HG03571 (cell line): ENCODE data around the gene ACP5.

Experiments used
- ATAC-seq: cut with Tn5 transposase; IDR thresholded peaks from one replicate; pipeline ENCODE4 v1.9.1; 2021; ENCODE audit not compliant: unreplicated experiment

ACP5 gene

DNA sequence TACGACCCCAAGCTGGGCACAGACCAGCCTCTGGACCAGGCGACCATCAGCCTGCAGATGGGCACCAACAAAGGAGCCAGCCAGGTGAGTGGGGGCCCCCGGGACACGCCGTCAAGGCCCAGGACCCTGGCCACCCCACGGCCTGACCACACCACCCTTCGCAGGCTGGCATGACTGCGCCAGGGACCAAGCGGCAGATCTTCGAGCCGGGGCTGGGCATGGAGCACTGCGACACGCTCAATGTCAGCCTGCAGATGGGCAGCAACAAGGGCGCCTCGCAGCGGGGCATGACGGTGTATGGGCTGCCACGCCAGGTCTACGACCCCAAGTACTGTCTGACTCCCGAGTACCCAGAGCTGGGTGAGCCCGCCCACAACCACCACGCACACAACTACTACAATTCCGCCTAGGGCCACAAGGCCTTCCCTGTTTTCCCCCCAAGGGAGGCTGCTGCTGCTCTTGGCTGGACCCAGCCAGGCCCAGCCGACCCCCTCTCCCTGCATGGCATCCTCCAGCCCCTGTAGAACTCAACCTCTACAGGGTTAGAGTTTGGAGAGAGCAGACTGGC, 28.0 kb downstream of the ACP5 start:
- no peak for ATAC-seq

DNA sequence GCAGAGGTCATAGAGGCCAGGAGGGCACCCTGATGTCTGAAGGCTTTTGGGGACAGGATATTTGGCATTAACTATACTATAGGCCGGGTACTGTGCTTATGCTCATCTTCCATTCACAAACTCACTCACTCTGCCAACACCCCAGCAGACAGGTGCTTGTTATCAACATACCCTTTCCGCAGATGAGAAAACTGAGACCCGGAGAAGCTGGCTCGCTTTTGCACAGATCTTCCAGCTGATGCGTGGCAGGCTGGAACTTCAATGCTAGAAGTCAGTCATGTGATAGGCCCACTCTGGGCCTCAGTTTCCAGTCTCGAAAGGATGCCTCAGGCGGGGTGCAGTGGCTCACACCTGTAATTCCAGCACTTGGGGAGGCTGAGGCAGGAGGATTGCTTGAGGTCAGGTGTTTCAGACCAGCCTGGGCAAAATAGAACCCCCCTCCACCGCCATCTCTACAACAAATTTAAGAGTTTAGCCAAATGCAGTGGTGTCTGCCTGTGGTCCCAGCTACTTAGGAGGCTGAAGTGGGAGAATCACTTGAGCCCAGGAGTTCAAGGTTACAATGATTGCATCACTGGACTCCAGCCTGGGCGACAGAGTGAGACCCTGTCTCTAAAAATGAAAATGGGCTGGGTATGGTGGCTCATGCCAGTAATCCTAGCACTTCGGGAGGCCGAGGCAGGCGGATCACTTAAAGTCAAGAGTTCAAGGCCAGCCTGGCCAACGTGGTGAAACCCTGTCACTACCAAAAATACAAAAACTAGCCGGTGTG, 29.3 kb downstream of the ACP5 start:
- no peak for ATAC-seq

DNA sequence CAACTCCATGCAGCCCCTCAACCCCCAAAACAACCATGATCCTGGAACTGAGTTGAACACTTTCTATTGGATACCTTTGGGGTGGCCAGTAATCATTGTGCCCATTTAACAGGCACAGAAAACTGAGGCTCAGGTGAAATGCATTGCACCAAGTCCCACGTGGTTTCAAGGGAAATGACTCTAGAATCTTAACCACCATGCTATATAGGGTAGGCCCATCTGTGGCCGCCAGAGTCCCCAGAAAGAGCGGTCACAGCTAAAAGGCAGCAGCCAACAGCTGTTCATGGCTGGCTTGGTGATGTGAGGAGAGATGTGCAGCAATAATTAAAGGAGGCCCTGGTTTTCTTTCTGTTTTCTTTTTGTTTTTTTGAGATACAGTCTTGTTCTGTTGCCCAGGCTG, 36.2 kb downstream of the ACP5 start:
- no peak for ATAC-seq

DNA sequence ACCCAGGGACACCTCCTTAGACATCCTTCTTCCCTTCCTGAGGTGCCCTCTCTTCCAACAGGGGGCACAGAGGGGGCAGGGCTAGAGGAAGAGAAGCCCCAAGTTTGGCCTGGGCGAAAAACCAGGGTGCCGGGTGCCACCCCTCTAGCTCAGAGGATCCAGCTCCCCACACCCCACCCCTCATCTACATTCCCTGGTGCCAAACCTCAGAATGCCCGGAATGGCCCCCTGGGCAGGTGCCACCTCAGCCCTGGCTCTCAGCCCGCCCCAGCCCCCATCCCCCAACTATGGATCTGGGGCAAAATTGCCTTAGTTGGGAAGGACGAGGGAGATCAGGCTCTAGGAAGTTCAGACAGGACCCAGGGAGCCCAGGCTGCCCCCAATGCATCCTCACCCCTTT, 36.8 kb downstream of the ACP5 start:
- ATAC-seq: no peak

DNA sequence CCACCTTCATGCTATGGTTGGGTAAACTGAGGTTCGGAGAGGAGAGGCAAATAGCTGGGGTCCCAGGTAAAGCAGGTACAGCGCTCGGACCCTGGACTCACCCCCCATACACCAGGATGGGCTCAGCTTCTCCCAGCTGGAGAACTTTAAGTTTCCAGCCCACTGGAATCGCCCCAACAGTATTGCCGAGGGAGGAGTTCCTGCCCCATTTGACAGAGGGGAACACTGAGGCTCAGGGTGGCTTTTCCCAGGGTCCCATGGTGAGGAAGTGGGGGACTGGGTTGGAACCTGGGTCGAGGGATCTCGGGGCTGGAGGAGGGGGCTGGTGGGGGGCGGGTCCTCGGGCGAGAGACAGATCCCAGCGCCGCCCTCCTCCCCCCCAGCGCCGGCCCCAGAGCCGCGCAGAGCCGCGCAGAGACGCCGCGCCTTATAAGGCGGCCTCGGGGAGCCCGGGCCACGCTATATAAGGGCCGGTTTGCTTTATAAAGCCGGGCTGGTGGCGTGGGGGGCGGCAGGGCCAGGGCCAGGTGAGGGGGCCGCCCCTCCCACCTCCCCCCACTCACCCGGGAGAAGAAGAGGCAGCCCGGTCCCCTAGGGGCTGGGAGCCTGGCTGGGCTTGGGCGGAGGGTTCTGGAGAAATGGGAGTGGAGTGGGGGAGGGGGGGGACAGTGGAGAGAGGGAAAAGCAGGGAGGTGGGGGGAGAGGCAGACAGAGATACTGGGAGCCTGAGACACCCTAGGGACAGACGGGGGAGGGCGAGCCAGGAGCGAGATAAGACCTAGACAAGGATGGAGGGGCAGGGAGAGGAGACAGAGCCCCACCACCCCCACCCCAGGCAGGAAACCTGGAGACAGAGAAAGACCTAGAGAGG, 37.7 kb downstream of the ACP5 start:
- ATAC-seq: no peak

DNA sequence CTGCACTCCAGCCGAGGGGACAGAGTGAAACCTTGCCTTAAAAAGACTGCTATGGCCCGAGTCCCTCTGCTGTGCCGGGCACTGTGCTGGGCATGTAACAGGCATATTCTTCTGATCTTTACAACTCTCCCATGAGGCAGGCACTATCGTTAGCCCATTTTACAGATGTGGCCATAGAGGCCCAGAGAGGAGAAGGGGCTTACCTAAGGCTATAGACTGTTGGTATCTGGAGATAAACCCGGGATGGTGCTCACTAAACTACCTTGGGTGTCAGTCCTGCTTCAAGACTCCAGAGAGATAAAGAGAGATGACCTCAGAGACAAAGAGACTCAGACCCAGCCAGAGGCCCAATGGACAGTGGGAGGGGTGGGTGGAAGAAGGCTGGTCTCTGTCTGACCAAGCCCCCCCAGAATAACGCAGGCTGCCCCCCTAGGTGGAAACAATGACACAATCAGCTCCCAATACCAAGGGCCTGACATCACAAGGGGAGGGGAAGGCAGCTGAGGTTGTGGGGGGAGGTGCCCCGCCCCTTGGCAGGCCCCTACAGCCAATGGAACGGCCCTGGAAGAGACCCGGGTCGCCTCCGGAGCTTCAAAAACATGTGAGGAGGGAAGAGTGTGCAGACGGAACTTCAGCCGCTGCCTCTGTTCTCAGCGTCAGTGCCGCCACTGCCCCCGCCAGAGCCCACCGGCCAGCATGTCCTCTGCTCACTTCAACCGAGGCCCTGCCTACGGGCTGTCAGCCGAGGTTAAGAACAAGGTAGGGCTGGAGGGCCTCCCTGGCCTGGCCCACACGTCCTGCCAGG, 39.0 kb downstream of the ACP5 start, which contains the start of gene CNN1:
CNN1 (plus strand) TSS at position 620 of the 805 bp plus-strand sequence; CDS start at position 697, 77 bp downstream.
- ATAC-seq: no peak

DNA sequence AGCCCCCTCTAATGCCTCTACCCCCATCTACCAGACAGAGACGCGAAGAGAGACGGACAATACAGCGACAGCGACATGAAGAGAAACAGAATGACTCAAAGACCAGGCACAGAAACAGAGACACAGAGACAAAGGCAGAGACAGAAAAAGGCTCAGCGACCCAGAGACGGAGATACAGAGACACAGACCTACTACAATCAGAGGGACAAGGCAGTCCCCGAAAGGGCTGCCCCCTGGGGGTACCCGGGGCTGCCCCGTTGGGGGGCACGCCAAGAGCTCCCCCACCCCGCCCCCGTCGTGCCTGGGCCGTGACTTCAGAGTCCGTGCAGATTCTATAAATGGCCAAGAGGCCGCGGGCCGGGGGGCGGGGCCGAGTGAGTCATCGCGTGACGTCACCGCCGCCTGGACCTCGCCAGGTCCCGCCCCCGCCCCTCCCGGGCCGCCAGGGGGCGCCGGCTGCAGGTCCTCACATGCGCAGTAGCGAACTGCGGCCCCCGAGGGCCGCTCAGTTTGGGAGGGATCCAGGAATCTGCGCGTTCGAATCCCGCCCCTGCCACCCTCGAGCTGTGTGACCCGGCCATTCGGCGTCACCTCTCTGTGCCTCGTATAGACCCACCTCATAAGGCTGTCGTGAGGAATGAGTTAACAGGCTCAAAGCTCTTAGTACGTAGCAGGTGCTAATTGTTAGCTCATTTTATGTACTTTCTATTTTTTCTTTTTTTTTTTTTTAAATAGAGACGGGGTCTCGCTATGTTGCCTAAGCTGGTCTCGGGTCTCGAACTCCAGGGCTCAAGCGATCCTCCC, 41.5 kb downstream of the ACP5 start:
- ATAC-seq: peak; percentile 66

DNA sequence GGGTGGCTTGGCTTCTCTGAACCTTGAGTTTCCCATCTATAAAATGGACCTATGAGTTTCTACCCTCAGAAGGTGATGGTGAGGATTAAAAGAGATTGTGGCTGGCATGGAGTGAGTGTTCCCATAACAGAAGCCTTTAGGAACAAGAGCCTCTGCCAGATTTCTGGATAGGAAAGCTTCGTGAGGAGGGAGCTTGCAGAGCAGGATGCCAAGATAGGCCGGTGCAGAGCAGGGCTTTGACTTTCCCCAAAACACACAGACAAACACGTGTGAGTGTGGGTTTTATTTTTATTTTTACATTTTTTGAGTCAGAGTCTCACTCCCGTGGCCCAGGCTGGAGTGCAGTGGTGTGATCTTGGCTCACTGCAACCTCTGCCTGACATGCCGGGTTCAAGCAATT, 42.5 kb downstream of the ACP5 start:
- no peak for ATAC-seq

DNA sequence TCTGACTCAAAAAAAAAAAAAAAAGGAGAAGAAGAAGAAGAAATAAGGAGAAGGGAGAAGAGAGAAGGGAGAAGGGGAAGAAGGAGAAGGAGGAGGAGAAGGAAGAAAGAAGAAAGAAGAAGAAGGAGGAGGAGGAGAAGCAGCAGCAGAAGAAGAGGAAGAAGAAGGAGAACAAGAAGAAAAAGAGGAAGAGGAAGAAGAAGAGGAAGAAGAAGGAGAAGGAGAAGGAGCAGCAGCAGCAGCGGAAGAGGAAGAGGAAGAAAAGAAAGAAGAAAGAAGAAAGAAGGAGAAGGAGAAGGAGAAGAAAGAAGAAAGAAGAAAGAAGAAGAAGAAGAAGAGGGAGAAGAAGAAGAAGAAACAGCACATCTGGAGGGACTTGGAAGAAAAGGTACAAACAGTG, 42.9 kb downstream of the ACP5 start:
- ATAC-seq: no peak

DNA sequence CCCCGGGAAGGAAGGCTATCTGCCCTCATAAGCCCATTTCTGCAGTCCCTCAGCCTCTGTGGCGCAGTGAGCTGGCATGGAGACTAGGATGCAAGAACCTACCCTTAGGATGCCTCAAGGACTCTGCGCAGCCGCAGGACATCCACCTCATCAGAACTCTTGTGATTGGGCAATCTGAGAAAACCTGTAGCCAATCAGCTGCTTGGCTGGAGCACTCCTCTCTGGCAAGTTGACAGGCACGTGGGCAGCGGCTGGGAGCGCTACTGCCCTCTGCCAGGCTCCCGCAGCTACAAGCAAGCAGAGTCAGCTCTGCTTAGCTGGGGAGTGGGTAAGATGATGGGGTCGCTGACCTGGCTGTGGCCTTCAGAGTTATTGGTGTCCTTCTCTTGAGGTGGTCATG, 47.0 kb downstream of the ACP5 start:
- no peak for ATAC-seq

DNA sequence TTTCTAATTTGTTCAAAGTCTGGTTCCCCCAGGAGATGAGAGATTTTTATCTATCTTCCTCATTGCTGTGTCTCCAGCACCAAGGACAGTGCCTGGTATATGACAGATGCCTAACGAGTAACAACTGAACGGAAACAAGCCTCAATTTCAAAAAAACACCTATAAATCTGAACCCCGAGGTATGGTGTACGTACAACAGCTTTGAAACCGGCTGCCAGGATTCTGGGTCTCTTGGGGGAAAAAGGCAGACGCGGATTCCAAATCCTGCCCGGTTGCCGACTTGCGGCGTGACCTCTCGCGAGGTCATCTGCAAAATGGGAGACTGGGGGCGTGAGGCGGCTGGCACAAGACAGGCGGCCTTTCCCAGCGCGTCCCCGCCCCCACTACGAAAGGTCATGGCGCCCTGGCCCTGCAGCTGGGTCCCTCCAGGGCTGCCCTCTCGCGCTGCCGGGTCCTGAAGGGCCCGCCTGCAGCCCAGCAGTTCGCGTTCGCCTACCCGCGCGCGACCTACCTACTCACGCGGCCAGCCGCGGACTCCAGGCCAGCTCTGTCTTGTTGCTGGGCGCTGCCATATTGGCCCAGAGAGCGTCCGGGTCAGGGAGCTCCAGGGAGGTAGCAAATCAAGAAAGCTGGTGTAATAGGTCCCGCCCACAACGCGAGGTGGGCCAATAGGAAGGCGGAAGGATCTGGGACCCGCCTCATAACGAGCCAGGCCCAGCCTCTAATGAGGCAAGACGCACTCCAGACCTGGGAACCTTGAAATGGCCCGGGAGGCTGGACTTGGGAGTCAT, 48.7 kb downstream of the ACP5 start, which contains the start of gene ECSIT:
ECSIT (minus strand) TSS at position 584 of the 791 bp plus-strand sequence. CDS start 9,964 bp downstream, outside the sequence.
- peak; percentile 89 for ATAC-seq
